GM10266 (cell line): Measurements from ENCODE around the gene ANKUB1.

Experiments
- DNase-seq: peaks from one replicate; pipeline ENCODE4 v3.0.0; 2012; ENCODE audit errors: extremely low spot score
- TF ChIP-seq, protein P1 (sequence below): IDR thresholded peaks from 2 replicates; pipeline ENCODE4 v1.5.1; 2012; ENCODE audit warnings: mild to moderate bottlenecking, low read depth; ENCODE audit not compliant: control insufficient read depth, insufficient read depth; ENCODE audit errors: missing control alignments

Gene ANKUB1

DNA sequence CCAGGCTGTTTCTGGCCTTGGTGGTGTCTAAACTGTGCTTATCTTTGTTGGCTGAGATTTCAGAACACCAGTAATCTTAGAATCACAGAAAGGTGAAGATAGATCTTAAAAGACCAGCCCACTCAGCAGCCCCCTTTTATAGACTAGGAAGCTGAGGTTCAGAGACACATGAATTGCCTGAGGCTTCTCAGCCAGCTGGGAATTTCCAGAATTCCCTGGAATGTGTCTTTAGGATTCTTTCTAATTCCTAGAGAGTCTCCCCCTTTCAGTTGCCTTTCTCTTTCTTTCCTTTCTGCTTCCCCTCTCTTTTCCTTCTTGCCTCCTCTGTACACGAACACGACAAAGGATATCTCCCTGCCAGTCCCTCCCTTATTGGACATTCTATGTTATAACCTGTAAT is 19.5 kb downstream of the ANKUB1 start:
- TF ChIP-seq, protein P1, sequence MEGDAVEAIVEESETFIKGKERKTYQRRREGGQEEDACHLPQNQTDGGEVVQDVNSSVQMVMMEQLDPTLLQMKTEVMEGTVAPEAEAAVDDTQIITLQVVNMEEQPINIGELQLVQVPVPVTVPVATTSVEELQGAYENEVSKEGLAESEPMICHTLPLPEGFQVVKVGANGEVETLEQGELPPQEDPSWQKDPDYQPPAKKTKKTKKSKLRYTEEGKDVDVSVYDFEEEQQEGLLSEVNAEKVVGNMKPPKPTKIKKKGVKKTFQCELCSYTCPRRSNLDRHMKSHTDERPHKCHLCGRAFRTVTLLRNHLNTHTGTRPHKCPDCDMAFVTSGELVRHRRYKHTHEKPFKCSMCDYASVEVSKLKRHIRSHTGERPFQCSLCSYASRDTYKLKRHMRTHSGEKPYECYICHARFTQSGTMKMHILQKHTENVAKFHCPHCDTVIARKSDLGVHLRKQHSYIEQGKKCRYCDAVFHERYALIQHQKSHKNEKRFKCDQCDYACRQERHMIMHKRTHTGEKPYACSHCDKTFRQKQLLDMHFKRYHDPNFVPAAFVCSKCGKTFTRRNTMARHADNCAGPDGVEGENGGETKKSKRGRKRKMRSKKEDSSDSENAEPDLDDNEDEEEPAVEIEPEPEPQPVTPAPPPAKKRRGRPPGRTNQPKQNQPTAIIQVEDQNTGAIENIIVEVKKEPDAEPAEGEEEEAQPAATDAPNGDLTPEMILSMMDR = no peak
- no peak for DNase-seq

DNA sequence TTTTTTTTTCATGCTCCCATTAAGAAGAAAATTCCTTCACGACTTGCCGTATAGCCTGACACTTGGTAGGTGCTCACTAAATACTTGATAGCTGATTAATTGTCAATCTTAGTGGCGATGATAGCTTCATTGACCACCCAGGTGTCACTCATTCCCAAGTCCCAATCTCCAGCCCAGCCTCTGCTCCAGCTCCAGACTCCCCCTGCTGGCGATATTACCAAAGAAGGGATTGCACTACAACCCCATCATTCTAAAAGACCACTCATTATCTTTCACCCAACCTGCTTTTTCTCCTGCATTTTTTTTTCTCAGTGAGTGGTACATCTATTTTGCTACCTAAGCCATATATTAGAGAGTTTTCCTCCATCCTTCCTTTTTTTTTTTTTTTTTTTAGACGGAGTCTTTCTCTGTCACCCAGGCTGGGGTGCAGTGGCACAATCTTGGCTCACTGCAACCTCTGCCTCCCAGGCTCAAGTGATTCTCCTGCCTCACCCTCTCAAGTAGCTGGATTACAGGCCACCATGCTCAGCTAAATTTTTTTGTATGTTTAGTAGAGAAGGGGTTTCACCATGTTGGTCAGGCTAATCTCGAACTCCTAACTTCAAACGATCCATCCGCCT is 20.6 kb downstream of the ANKUB1 start:
- DNase-seq = peak; percentile 41
- TF ChIP-seq, protein P1 = peak; percentile 75

DNA sequence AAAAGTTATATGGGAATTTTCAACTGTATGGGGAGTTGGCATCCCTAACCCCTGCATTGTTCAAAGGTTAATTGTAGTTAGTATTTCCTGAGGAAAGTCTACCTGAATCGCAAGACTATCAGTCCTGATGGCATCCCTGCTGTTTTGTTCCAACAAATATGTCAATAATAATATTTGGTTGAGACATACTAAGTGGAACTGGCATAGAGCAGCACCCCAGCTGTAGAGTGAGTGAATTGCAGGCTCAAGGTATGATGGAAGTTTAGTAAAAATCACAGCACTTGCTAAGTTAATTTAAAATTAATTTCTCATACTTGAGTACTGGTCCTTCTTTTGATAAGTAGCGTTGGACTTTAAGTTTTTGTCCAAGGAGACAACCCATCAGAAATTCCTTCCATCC is 22.1 kb downstream of the ANKUB1 start:
- TF ChIP-seq, protein P1 = no peak
- no peak for DNase-seq

DNA sequence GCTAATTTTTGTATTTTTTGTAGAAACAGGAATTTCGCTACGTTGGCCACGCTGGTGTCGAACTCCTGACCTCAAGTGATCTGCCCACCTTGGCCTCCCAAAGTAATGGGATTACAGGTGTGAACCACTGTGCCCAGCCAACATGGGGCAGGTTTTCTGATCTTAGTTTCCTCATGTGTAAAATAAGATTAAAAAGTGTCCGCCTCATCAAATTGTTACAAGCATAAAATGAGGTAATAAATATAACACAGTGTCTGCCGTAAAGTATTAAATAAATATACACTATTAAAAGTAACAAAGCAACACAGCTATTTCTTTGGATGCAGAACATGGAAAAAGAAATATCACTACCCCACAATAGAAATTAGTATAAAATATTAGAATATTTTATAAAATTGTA is 23.6 kb downstream of the ANKUB1 start:
- TF ChIP-seq, protein P1 = no peak
- no peak for DNase-seq

DNA sequence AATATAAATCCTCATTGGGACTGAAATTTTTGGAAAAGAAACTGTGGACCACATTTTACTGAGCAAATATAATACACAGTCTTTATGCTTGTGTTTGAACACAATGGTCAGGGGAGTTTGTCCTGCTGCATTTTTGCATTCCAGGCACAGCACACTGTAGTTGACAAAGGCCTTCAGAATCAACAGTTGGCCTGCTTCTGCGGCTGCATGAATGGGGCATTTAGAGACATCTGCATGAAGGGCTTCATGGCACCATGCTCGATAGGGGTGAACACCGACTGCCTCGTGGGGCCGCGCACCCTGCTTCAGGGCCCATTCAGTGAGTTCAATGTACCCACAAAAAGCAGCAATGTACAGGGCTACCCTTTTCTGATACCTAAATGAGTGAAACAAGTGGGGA is 24.6 kb downstream of the ANKUB1 start:
- TF ChIP-seq, protein P1 = no peak
- no peak for DNase-seq

DNA sequence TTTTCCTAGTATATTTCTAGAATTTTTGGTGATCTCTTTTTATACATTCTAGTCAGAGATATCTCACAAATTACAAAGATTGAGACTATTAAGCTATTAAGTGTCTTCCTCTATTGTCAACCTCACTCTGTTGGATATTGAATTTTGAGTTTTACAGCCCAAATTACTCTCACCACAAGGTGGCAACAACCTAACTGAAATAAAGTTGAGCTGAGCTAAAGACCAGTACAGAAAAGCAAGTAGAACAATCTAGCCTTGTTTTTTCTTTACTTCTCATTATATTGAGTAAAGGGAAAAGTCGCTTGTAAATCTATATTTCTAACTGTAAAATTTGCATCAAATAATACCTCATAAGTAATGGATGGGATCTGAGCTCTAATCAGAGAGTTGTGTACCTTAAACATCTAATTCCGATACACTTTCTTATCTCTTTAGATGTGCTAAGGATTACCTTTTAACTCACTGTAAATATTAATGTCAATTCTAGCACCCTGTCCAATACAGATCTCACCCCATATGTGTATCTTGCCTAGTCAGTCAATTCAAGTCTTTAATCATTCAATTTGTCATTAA is 26.5 kb downstream of the ANKUB1 start:
- no peak for DNase-seq
- TF ChIP-seq, protein P1 = peak; percentile 25

DNA sequence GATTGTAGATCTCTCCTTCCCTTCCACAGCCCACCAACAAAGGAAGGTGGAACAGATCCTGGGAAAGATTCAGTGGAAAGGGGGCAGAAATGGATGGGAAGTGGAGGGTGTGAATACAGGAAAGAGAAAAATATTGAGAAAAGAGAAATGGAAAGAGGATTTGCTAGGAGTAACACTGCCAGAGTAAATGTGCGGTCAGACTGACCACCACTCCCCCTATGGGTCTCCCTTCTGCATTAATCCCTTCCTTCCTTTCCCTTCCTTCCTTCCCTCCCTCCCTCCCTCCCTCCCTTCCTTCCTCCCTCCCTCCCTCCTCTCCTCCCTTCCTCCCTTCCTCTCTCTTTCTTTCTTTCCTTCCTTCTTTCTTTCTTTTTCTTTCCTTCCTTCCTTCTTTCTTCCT is 28.1 kb downstream of the ANKUB1 start:
- DNase-seq = no peak
- TF ChIP-seq, protein P1 = no peak
